Measurements from ENCODE around the gene UNC5CL.

GRCh38 chr6:41073968-41074691, 35.1 kb upstream of the UNC5CL start:
- TF ChIP-seq CTCF (IDR thresholded peaks at IDR 0.05) (no peak), EZH2 (IDR thresholded peaks at IDR 0.05; ENCODE audit: borderline replicate concordance, insufficient read depth, low read depth, low read length, poor library complexity, severe bottlenecking) (no peak)
